Measurements from ENCODE around the gene OPCML. TPM values are rescaled to one million over a fixed set of nuclear protein-coding genes. Genes with fewer than 3 reads are reported as not detected.

OPCML gene
- total RNA-seq, 2 donors from 2014 or later, result under 0.01 TPM; not detected in 1

DNA sequence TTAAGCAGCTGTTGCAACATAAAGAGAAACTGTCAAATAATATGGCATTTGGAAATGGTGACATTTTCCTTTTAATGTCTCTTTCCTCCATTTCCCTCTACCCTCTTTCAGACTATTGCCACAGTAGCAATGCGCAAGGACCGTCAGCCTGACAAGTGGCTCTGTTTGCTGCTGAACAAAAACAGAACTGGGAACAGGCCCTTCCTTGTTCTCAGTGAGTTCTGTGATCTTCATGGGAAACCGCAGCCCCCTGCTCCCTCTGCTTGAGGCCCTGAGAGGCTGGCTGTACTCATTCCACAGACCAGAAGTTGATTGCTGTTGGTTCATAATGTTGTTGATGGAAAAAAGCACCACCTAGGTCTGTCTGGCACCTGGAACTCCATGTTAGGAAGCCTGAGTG is 559.7 kb downstream of the OPCML start:
- TF ChIP-seq, protein P1, sequence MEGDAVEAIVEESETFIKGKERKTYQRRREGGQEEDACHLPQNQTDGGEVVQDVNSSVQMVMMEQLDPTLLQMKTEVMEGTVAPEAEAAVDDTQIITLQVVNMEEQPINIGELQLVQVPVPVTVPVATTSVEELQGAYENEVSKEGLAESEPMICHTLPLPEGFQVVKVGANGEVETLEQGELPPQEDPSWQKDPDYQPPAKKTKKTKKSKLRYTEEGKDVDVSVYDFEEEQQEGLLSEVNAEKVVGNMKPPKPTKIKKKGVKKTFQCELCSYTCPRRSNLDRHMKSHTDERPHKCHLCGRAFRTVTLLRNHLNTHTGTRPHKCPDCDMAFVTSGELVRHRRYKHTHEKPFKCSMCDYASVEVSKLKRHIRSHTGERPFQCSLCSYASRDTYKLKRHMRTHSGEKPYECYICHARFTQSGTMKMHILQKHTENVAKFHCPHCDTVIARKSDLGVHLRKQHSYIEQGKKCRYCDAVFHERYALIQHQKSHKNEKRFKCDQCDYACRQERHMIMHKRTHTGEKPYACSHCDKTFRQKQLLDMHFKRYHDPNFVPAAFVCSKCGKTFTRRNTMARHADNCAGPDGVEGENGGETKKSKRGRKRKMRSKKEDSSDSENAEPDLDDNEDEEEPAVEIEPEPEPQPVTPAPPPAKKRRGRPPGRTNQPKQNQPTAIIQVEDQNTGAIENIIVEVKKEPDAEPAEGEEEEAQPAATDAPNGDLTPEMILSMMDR (IDR thresholded peaks at IDR 0.05), result no peak
- TF ChIP-seq POLR2A (IDR thresholded peaks at IDR 0.05), result no peak
- Histone ChIP-seq H3K9me3 (no peaks in the 10 kb centered on the region), H3K36me3 (replicated peaks in 1 of 2; ENCODE audit: insufficient read depth in 1 of 2, low read depth in 2 of 2) (no peaks in the 10 kb centered on the region), H3K27me3 (no peaks in the 10 kb centered on the region), H3K27ac (no peak overlapping the region), H3K4me1 (no peaks in the 10 kb centered on the region), H3K4me3 (no peak overlapping the region)
- WGBS, 2 donors, result 65 to 68% methylated on average over 3 of the region's 3 CpGs
- intact Hi-C loops (cut with DNase I), result no loop called here
- DNase-seq (no peak), ATAC-seq (no peak)

DNA sequence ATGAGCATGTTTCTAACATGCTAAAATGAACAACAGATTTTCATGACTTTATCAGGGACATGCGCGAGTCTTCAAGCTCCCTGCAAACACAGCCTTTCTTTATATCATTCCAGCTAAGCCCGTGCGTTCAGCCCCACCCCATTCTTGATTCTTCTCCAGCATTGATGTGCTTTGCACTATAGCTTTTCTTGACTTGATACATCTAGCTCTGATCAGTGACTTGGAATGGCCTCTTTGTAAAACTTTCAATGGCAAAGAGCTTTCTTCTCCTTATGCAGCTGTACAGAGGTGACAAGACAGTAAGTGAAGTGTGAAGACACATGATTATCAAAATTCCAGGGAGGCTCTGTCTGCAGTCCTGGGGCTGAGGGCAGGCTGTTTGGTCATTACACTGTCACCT is 561.0 kb downstream of the OPCML start:
- no peak for DNase-seq
- Histone ChIP-seq H3K4me1 (no peaks in the 10 kb centered on the region), H3K9me3 (no peaks in the 10 kb centered on the region), H3K4me3 (no peak overlapping the region), H3K27me3 (no peaks in the 10 kb centered on the region), H3K36me3 (replicated peaks in 1 of 2; ENCODE audit: insufficient read depth in 1 of 2, low read depth in 2 of 2) (no peaks in the 10 kb centered on the region), H3K27ac (no peak overlapping the region)
- WGBS, 2 donors, result 37 to 46% methylated on average over 4 of the region's 4 CpGs
- TF ChIP-seq POLR2A (IDR thresholded peaks at IDR 0.05), result no peak
- TF ChIP-seq, protein P1 (IDR thresholded peaks at IDR 0.05), result no peak
- intact Hi-C loops (cut with DNase I), result no loop called here
- no peak for ATAC-seq

DNA sequence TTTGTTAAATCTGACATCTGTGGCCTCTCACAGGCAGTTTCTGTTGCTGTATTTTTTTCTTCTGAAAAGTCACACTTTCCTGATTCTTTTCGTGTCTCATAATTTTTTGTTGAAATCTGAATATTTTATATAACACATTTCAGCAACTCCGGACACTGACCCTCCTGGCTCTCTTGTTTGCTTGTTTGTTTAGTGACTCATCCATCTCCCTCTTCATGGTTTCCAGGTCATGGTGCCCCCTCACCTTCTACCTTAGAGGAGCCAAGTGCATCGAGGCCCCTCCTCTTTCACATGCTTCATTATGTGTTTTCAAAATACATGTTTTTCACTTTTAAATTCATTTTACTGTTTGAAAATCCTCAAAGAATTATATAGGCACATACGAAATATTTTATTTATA is 562.4 kb downstream of the OPCML start:
- ATAC-seq (no peak), DNase-seq (no peak)
- H3K27ac ChIP-seq, result no peak overlapping the region
- no peaks in the 10 kb centered on the region for H3K4me1 ChIP-seq
- no peaks in the 10 kb centered on the region for H3K27me3 ChIP-seq
- H3K9me3 ChIP-seq, result no peaks in the 10 kb centered on the region
- H3K4me3 ChIP-seq, result no peak overlapping the region
- no peaks in the 10 kb centered on the region for H3K36me3 ChIP-seq (replicated peaks in 1 of 2; ENCODE audit: insufficient read depth in 1 of 2, low read depth in 2 of 2)
- intact Hi-C loops (cut with DNase I), result no loop called here
- TF ChIP-seq, protein P1 (IDR thresholded peaks at IDR 0.05), result no peak
- no peak for TF ChIP-seq POLR2A (IDR thresholded peaks at IDR 0.05)
- 64 to 78% methylated on average over 4 of the region's 4 CpGs for WGBS, 2 donors

DNA sequence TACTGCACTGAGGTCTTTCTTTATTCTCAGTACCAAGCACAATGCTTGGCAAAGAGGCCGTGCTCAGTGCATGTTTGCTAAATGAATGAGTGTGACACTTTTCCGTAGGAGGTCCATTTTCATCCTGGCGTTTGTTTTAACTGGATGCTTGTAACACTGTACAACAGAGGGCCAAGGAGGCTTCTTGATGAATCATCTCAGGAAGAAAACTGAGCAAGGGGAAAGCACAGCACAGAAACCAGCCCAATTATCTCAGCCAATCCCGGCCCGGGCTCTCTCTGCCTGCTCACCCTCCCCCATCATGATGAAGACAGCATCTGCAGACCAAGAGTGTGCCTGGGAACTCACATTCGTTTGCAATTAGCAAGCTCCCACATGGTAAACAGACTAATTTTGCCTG is 570.3 kb downstream of the OPCML start:
- no peaks in the 10 kb centered on the region for H3K36me3 ChIP-seq (replicated peaks in 1 of 2; ENCODE audit: insufficient read depth in 1 of 2, low read depth in 2 of 2)
- H3K27me3 ChIP-seq, result no peaks in the 10 kb centered on the region
- DNase-seq, result no peak
- no peak for ATAC-seq
- H3K4me1 ChIP-seq, result no peaks in the 10 kb centered on the region
- no peaks in the 10 kb centered on the region for H3K9me3 ChIP-seq
- H3K4me3 ChIP-seq, result no peak overlapping the region
- H3K27ac ChIP-seq, result no peak overlapping the region
- intact Hi-C loops (cut with DNase I), result no loop called here
- 30 to 41% methylated on average over 4 to 6 of the region's 6 CpGs for WGBS, 2 donors
- TF ChIP-seq, protein P1 (IDR thresholded peaks at IDR 0.05), result no peak
- TF ChIP-seq POLR2A (IDR thresholded peaks at IDR 0.05), result no peak

DNA sequence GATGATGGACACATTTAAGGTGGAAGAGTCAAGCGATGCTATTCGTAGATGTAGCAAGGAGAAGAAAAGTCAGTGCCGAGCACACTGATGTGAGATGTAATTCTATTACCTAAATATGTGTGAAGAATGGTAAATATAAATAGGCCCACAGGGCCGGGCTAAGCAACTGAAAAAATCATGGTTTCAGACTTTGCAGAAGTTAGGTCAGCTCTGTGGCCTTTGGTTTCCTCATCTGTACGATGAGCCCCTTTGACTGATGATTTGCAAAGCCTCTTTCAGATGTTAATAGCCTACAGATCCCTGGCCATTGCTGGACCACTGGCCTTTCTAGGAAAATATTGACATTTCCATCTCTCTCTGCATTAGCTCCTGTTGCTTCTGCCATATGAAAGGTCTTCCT is 570.8 kb downstream of the OPCML start:
- no peaks in the 10 kb centered on the region for H3K27me3 ChIP-seq
- TF ChIP-seq, protein P1 (IDR thresholded peaks at IDR 0.05), result no peak
- TF ChIP-seq POLR2A (IDR thresholded peaks at IDR 0.05), result no peak
- no peaks in the 10 kb centered on the region for H3K4me1 ChIP-seq
- H3K4me3 ChIP-seq, result no peak overlapping the region
- DNase-seq, result no peak
- H3K27ac ChIP-seq, result no peak overlapping the region
- ATAC-seq, result no peak
- no peaks in the 10 kb centered on the region for H3K36me3 ChIP-seq (replicated peaks in 1 of 2; ENCODE audit: insufficient read depth in 1 of 2, low read depth in 2 of 2)
- intact Hi-C loops (cut with DNase I), result no loop called here
- 70 to 71% methylated on average over 5 of the region's 5 CpGs for WGBS, 2 donors
- H3K9me3 ChIP-seq, result no peaks in the 10 kb centered on the region
